A673 (cell line): Measurements from ENCODE around the gene ATP6V0E1. TPM values are rescaled to one million over a fixed set of nuclear protein-coding genes. Genes with fewer than 3 reads are reported as not detected.

ENCODE experiments used
- BruUV-seq: library from RNA; stranded (reverse); fragments of 400-500 nt; replicated peaks from 2 replicates; lab custom pipeline; 2021; lab: Mats Ljungman, UMichigan
- CTCF ChIA-PET: fragments of 300-600 bp; sonication (Branson Sonifier 250); formaldehyde crosslinking; loops from one replicate; lab custom pipeline; 2022; ENCODE audit warnings: antibody characterized with exemption; lab: Charles Lee
- POLR2A ChIA-PET: fragments of 300-600 bp; sonication (Branson Sonifier 250); formaldehyde crosslinking; loops from one replicate; lab custom pipeline; 2022; ENCODE audit warnings: antibody characterized with exemption; ENCODE audit not compliant: low non-redundant PET; lab: Charles Lee
- DNase-seq: peaks from one replicate; pipeline ENCODE4 v3.0.0-alpha.2; 2015; ENCODE audit warnings: low spot score
- H3K27ac ChIP-seq: fragments of 200-600 bp; sonication (generic); 2 replicates; pipeline ENCODE4 v1.5.1; 2016; ENCODE audit warnings: mixed run types, low read depth, mild to moderate bottlenecking, mixed read lengths, antibody characterized with exemption, low read length; ENCODE audit not compliant: poor library complexity, severe bottlenecking
- H3K27me3 ChIP-seq: fragments of 200-600 bp; sonication (generic); replicated peaks from 2 replicates; pipeline ENCODE4 v1.6.1; 2017; ENCODE audit warnings: mixed run types, low read depth, mild to moderate bottlenecking, mixed read lengths, antibody characterized with exemption, low read length; ENCODE audit not compliant: insufficient read depth, poor library complexity
- H3K36me3 ChIP-seq: fragments of 200-600 bp; sonication (generic); 2 replicates; pipeline ENCODE4 v1.6.1; 2016; ENCODE audit warnings: mixed run types, mild to moderate bottlenecking, mixed read lengths, antibody characterized with exemption, low read length; ENCODE audit not compliant: insufficient read depth, poor library complexity, severe bottlenecking
- H3K4me1 ChIP-seq: fragments of 200-600 bp; sonication (generic); 2 replicates; pipeline ENCODE4 v1.6.1; 2017; ENCODE audit warnings: mixed run types, mild to moderate bottlenecking, mixed read lengths, antibody characterized with exemption, low read length; ENCODE audit not compliant: insufficient read depth, poor library complexity, severe bottlenecking
- H3K4me3 ChIP-seq: fragments of 200-600 bp; sonication (generic); 2 replicates; pipeline ENCODE4 v1.5.1; 2016; ENCODE audit warnings: low read depth, mixed run types, mild to moderate bottlenecking, mixed read lengths, low read length; ENCODE audit not compliant: poor library complexity, severe bottlenecking
- H3K9me3 ChIP-seq: fragments of 200-600 bp; sonication (generic); 2 replicates; pipeline ENCODE4 v1.6.1; 2016; ENCODE audit warnings: mixed run types, low read depth, mild to moderate bottlenecking, mixed read lengths, antibody characterized with exemption, low read length; ENCODE audit not compliant: poor library complexity, severe bottlenecking
- CTCF ChIP-seq: fragments of 300-800, 200-600 bp; sonication (generic); conservative IDR thresholded peaks from 2 replicates; pipeline ENCODE4 v1.5.1; 2017; ENCODE audit warnings: low read depth, mild to moderate bottlenecking, antibody characterized with exemption, low read length, moderate library complexity, mixed read lengths
- EZH2 ChIP-seq: fragments of 200-600 bp; sonication (generic); IDR thresholded peaks from 2 replicates; pipeline ENCODE4 v1.6.1; 2017; ENCODE audit warnings: borderline replicate concordance, low read depth, mild to moderate bottlenecking, mixed read lengths, antibody characterized with exemption, low read length; ENCODE audit not compliant: poor library complexity, severe bottlenecking
- intact Hi-C: fragments of 100-400 bp; cut with micrococcal nuclease; formaldehyde crosslinking; loops from one replicate; pipeline ENCODE4 v1.10.0; 2022; ENCODE audit not compliant: unreplicated experiment
- total RNA-seq: library from RNA; stranded (reverse); gene quantifications from 2 replicates; pipeline ENCODE4 v1.2.3, GENCODE V29; 2021

ATP6V0E1 gene
- total RNA-seq, 1 experiment from 2014 or later, result 148 TPM

- no peaks in the 10 kb centered on the region for H3K9me3 ChIP-seq
- no peak overlapping the region for H3K27ac ChIP-seq
- CTCF ChIA-PET, result no interaction called here
- H3K4me3 ChIP-seq, result no peak overlapping the region
- no peaks in the 10 kb centered on the region for H3K4me1 ChIP-seq
- POLR2A ChIA-PET, result no interaction called here
- TF ChIP-seq CTCF (no peak), EZH2 (no peak)
- no peak for DNase-seq
- no TSS peak for BruUV-seq
- H3K27me3 ChIP-seq, result no peaks in the 10 kb centered on the region
- intact Hi-C loops, result no loop called here
- H3K36me3 ChIP-seq, result no peaks in the 10 kb centered on the region
These were observed 64.2 kb downstream of the ATP6V0E1 start for GRCh38 chr5:173047838-173048105.

- Histone ChIP-seq H3K9me3 (no peaks in the 10 kb centered on the region), H3K27me3 (no peaks in the 10 kb centered on the region), H3K4me3 (no peak overlapping the region), H3K4me1 (peaks cover 3% of the 10 kb centered on the region), H3K27ac (no peak overlapping the region), H3K36me3 (no peaks in the 10 kb centered on the region)
- ChIA-PET CTCF (no interaction called here), POLR2A (no interaction called here)
- intact Hi-C loops, result no loop called here
- no peak for DNase-seq
- no TSS peak for BruUV-seq
- TF ChIP-seq CTCF, result no peak
- no peak for TF ChIP-seq EZH2
These were observed 67.2 kb downstream of the ATP6V0E1 start for GRCh38 chr5:173050791-173051190.

- BruUV-seq, result no TSS peak
- DNase-seq, result no peak
- POLR2A ChIA-PET, result no interaction called here
These were observed 68.2 kb downstream of the ATP6V0E1 start for GRCh38 chr5:173051746-173052145.

More at GRCh38 chr5:173051746-173052145, 68.2 kb downstream of the ATP6V0E1 start:
- H3K9me3 ChIP-seq, result no peaks in the 10 kb centered on the region
- no peaks in the 10 kb centered on the region for H3K27me3 ChIP-seq
- CTCF ChIA-PET, result no interaction called here
- peaks cover 3% of the 10 kb centered on the region for H3K4me1 ChIP-seq
- H3K27ac ChIP-seq, result no peak overlapping the region
- no peak for TF ChIP-seq EZH2
- no peak for TF ChIP-seq CTCF
- no peak overlapping the region for H3K4me3 ChIP-seq
- intact Hi-C loops, result no loop called here
- H3K36me3 ChIP-seq, result no peaks in the 10 kb centered on the region
